NT2/D1 (cell line): Measurements from ENCODE around the gene PRKACB.
"Not testable (repeated sequence)": the region's sequence is repeated elsewhere in the genome, so short reads cannot be mapped to it uniquely, and the experiment has no call there.

ENCODE experiments used
- DNase-seq: peaks from one replicate; pipeline ENCODE4 v3.0.0-alpha.2; 2011; ENCODE audit warnings: low read depth, low spot score
- H3K27me3 ChIP-seq: 2 replicates; pipeline ENCODE4 v1.6.0; 2011; ENCODE audit warnings: mild to moderate bottlenecking; ENCODE audit not compliant: insufficient read length, insufficient read depth
- H3K36me3 ChIP-seq: 2 replicates; pipeline ENCODE4 v1.6.1; 2011; ENCODE audit warnings: mild to moderate bottlenecking, low read length, mixed read lengths; ENCODE audit not compliant: insufficient read depth, insufficient read length
- H3K4me1 ChIP-seq: 2 replicates; pipeline ENCODE4 v1.5.1; 2011; ENCODE audit not compliant: insufficient read depth, insufficient read length
- H3K4me3 ChIP-seq: 2 replicates; pipeline ENCODE4 v1.5.1; 2011; ENCODE audit warnings: low read depth; ENCODE audit not compliant: insufficient read length
- H3K9ac ChIP-seq: 2 replicates; pipeline ENCODE4 v1.6.0; 2011; ENCODE audit warnings: low read depth; ENCODE audit not compliant: insufficient read length
- H3K9me3 ChIP-seq: 2 replicates; pipeline ENCODE4 v1.5.1; 2011; ENCODE audit warnings: mild to moderate bottlenecking, low read length; ENCODE audit not compliant: insufficient read depth
- SUZ12 ChIP-seq: IDR thresholded peaks from 2 replicates; pipeline ENCODE4 v1.6.1; 2011; ENCODE audit not compliant: insufficient read length, insufficient read depth; ENCODE audit errors: extremely low read depth
- YY1 ChIP-seq: IDR thresholded peaks from 2 replicates; pipeline ENCODE4 v1.6.1; 2011; ENCODE audit not compliant: insufficient read length, insufficient read depth
- ZNF274 ChIP-seq: IDR thresholded peaks from 2 replicates; pipeline ENCODE4 v1.6.1; 2011; ENCODE audit warnings: mild to moderate bottlenecking, low read depth, low read length

Gene PRKACB

GRCh38 chr1:84223751-84224432 lies 79.8 kb downstream of the PRKACB start:
- no peaks in the 10 kb centered on the region for H3K9me3 ChIP-seq
- H3K9ac ChIP-seq, result no peak overlapping the region
- DNase-seq, result no peak
- no peaks in the 10 kb centered on the region for H3K4me1 ChIP-seq
- no peak for TF ChIP-seq ZNF274
- no peak for TF ChIP-seq YY1
- TF ChIP-seq SUZ12, result no peak
- H3K4me3 ChIP-seq, result no peak overlapping the region
- H3K27me3 ChIP-seq, result no peaks in the 10 kb centered on the region
- no peaks in the 10 kb centered on the region for H3K36me3 ChIP-seq

GRCh38 chr1:84224905-84225304 lies 80.8 kb downstream of the PRKACB start:
- Histone ChIP-seq H3K9me3 (no peaks in the 10 kb centered on the region), H3K4me3 (no peak overlapping the region), H3K4me1 (no peaks in the 10 kb centered on the region), H3K9ac (no peak overlapping the region), H3K36me3 (no peaks in the 10 kb centered on the region), H3K27me3 (no peaks in the 10 kb centered on the region)
- TF ChIP-seq SUZ12 (no peak), YY1 (no peak), ZNF274 (no peak)
- no peak for DNase-seq

- H3K4me3 ChIP-seq, result no peak overlapping the region
- no peaks in the 10 kb centered on the region for H3K27me3 ChIP-seq
- H3K36me3 ChIP-seq, result no peaks in the 10 kb centered on the region
- TF ChIP-seq ZNF274 (no peak), SUZ12 (no peak), YY1 (no peak)
- no peaks in the 10 kb centered on the region for H3K4me1 ChIP-seq
- H3K9me3 ChIP-seq, result no peaks in the 10 kb centered on the region
- DNase-seq, result no peak
- H3K9ac ChIP-seq, result no peak overlapping the region
These were observed 81.6 kb downstream of the PRKACB start for GRCh38 chr1:84225646-84226045.

DNA sequence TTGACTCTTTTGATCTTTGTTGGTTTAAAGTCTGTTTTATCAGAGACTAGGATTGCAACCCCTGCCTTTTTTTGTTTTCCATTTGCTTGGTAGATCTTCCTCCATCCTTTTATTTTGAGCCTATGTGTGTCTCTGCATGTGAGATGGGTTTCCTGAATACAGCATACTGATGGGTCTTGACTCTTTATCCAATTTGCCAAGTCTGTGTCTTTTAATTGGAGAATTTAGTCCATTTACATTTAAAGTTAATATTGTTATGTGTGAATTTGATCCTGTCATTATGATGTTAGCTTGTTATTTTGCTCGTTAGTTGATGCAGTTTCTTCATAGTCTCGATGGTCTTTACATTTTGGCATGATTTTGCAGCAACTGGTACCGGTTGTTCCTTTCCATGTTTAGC lies 88.6 kb downstream of the PRKACB start:
- H3K4me3 ChIP-seq, DNase-seq, H3K4me1 ChIP-seq, H3K27me3 ChIP-seq, H3K36me3 ChIP-seq, H3K9ac ChIP-seq: not testable (repeated sequence)
- peaks cover 14% of the 10 kb centered on the region; the same call in 1 of the 2 replicates for H3K9me3 ChIP-seq

GRCh38 chr1:84236256-84236655 lies 92.2 kb downstream of the PRKACB start:
- Histone ChIP-seq H3K9ac (no peak overlapping the region), H3K9me3 (peaks cover 14% of the 10 kb centered on the region; the same call in 1 of the 2 replicates), H3K27me3 (no peaks in the 10 kb centered on the region), H3K4me3 (no peak overlapping the region), H3K36me3 (peaks cover 6% of the 10 kb centered on the region), H3K4me1 (no peaks in the 10 kb centered on the region)
- no peak for TF ChIP-seq SUZ12
- no peak for TF ChIP-seq ZNF274
- TF ChIP-seq YY1, result no peak
- DNase-seq, result no peak

GRCh38 chr1:84242641-84243040 lies 98.6 kb downstream of the PRKACB start:
- no peaks in the 10 kb centered on the region for H3K9me3 ChIP-seq

DNA sequence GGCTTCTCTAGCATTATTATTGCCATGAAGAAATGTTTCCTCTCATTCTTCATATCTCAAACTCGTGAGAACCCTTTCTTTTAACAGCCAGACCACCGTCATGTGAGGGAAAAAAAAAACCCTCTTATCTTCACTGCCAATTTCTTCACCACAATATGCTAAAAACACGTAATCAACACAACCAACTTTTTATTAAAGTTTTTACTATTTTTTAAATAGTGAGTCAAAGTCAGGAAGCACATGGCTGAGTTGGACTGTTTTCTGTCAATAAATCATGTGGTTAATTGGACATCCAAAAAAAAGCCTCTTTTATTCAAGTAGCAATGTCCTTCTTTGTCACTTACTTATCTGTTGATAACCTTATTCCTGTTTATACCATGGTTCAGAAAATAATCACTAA lies 101.5 kb downstream of the PRKACB start:
- TF ChIP-seq SUZ12, result no peak
- TF ChIP-seq ZNF274, result no peak
- TF ChIP-seq YY1, result no peak
- Histone ChIP-seq H3K27me3 (no peaks in the 10 kb centered on the region), H3K4me1 (no peaks in the 10 kb centered on the region), H3K36me3 (no peaks in the 10 kb centered on the region), H3K9ac (no peak overlapping the region), H3K9me3 (peaks cover 6% of the 10 kb centered on the region), H3K4me3 (no peak overlapping the region)
- DNase-seq, result no peak

More at GRCh38 chr1:84242641-84243040, 98.6 kb downstream of the PRKACB start:
- H3K4me3 ChIP-seq, result no peak overlapping the region
- no peak for DNase-seq
- no peaks in the 10 kb centered on the region for H3K27me3 ChIP-seq
- TF ChIP-seq ZNF274, result no peak
- TF ChIP-seq SUZ12, result no peak
- no peak for TF ChIP-seq YY1
- no peaks in the 10 kb centered on the region for H3K4me1 ChIP-seq
- H3K36me3 ChIP-seq, result no peaks in the 10 kb centered on the region
- H3K9ac ChIP-seq, result no peak overlapping the region
